Measurements from ENCODE around the gene MARCHF3.

Gene MARCHF3

GRCh38 chr5:126978258-126978657 is 52.1 kb downstream of the MARCHF3 start:
- ChIA-PET POLR2A (no interaction called here), CTCF (no interaction called here)
- no peak for DNase-seq (ENCODE audit: extremely low spot score)
- TF ChIP-seq ARNT (IDR thresholded peaks at IDR 0.05): no peak
- TF ChIP-seq FOXA1 (IDR thresholded peaks at IDR 0.05): no peak
- no peak for TF ChIP-seq SP1 (IDR thresholded peaks at IDR 0.05)
- no peak for TF ChIP-seq NFRKB (IDR thresholded peaks at IDR 0.05)
- TF ChIP-seq BHLHE40 (IDR thresholded peaks at IDR 0.05; ENCODE audit: borderline replicate concordance): no peak
- no peak for TF ChIP-seq LEF1 (IDR thresholded peaks at IDR 0.05; ENCODE audit: borderline replicate concordance)
- no peak for TF ChIP-seq ZNF384 (IDR thresholded peaks at IDR 0.05)
- no peak for TF ChIP-seq SUZ12 (IDR thresholded peaks at IDR 0.05)
- TF ChIP-seq FOXK2 (IDR thresholded peaks at IDR 0.05): no peak

- no peak for DNase-seq (ENCODE audit: extremely low spot score)
- CTCF ChIA-PET: no interaction called here
- POLR2A ChIA-PET: no interaction called here
- no peak for TF ChIP-seq FOXA1 (IDR thresholded peaks at IDR 0.05)
- no peak for TF ChIP-seq ELF4 (IDR thresholded peaks at IDR 0.05)
- TF ChIP-seq FOXK2 (IDR thresholded peaks at IDR 0.05): no peak
- TF ChIP-seq TARDBP (IDR thresholded peaks at IDR 0.05): no peak
- TF ChIP-seq L3MBTL2 (conservative IDR thresholded peaks at IDR 0.05): no peak
- TF ChIP-seq ARNT (IDR thresholded peaks at IDR 0.05): no peak
- no peak for TF ChIP-seq ZNF384 (IDR thresholded peaks at IDR 0.05)
- no peak for TF ChIP-seq NFRKB (IDR thresholded peaks at IDR 0.05)
- TF ChIP-seq SUZ12 (IDR thresholded peaks at IDR 0.05): no peak
- no peak for TF ChIP-seq SP1 (IDR thresholded peaks at IDR 0.05)
- TF ChIP-seq HDGF (IDR thresholded peaks at IDR 0.05; ENCODE audit: borderline replicate concordance): no peak
- no peak for TF ChIP-seq FOXM1 (IDR thresholded peaks at IDR 0.05; ENCODE audit: borderline replicate concordance)
- no peak for TF ChIP-seq LEF1 (IDR thresholded peaks at IDR 0.05; ENCODE audit: borderline replicate concordance)
- no peak for TF ChIP-seq CTBP1 (IDR thresholded peaks at IDR 0.05; ENCODE audit: borderline replicate concordance)
- no peak for TF ChIP-seq PKNOX1 (IDR thresholded peaks at IDR 0.05)
- no peak for TF ChIP-seq BHLHE40 (IDR thresholded peaks at IDR 0.05; ENCODE audit: borderline replicate concordance)
Observed at GRCh38 chr5:126976520-126977172, 53.7 kb downstream of the MARCHF3 start.

GRCh38 chr5:126975796-126976195 is 54.6 kb downstream of the MARCHF3 start:
- CTCF ChIA-PET: no interaction called here
- DNase-seq (ENCODE audit: extremely low spot score): no peak
- TF ChIP-seq SUZ12 (IDR thresholded peaks at IDR 0.05) (no peak), FOXA1 (IDR thresholded peaks at IDR 0.05) (no peak), CTBP1 (IDR thresholded peaks at IDR 0.05; ENCODE audit: borderline replicate concordance) (no peak), SP1 (IDR thresholded peaks at IDR 0.05) (no peak), LEF1 (IDR thresholded peaks at IDR 0.05; ENCODE audit: borderline replicate concordance) (no peak), TARDBP (IDR thresholded peaks at IDR 0.05) (no peak), FOXK2 (IDR thresholded peaks at IDR 0.05) (no peak)
- POLR2A ChIA-PET: no interaction called here

- CTCF ChIA-PET: no interaction called here
- POLR2A ChIA-PET: no interaction called here
- TF ChIP-seq FOXK2 (IDR thresholded peaks at IDR 0.05): no peak
- no peak for TF ChIP-seq L3MBTL2 (conservative IDR thresholded peaks at IDR 0.05)
- TF ChIP-seq ELF4 (IDR thresholded peaks at IDR 0.05): no peak
- DNase-seq (ENCODE audit: extremely low spot score): no peak
Observed at GRCh38 chr5:126973193-126973592, 57.2 kb downstream of the MARCHF3 start.

GRCh38 chr5:126972062-126972895 is 58.1 kb downstream of the MARCHF3 start:
- CTCF ChIA-PET: interaction anchor here (0.7 kb wide), 1 partner anchor 1479 kb away, joined by 10 read pairs; no protein-coding TSS in a partner anchor

GRCh38 chr5:126971455-126972031 is 58.8 kb downstream of the MARCHF3 start:
- TF ChIP-seq ELF4 (IDR thresholded peaks at IDR 0.05) (no peak), TARDBP (IDR thresholded peaks at IDR 0.05) (no peak), FOXA1 (IDR thresholded peaks at IDR 0.05) (no peak), NFRKB (IDR thresholded peaks at IDR 0.05) (no peak), BHLHE40 (IDR thresholded peaks at IDR 0.05; ENCODE audit: borderline replicate concordance) (no peak), L3MBTL2 (conservative IDR thresholded peaks at IDR 0.05) (no peak), SUZ12 (IDR thresholded peaks at IDR 0.05) (no peak), ZNF384 (IDR thresholded peaks at IDR 0.05) (no peak), HDGF (IDR thresholded peaks at IDR 0.05; ENCODE audit: borderline replicate concordance) (no peak), CTBP1 (IDR thresholded peaks at IDR 0.05; ENCODE audit: borderline replicate concordance) (no peak), ARNT (IDR thresholded peaks at IDR 0.05) (no peak), FOXM1 (IDR thresholded peaks at IDR 0.05; ENCODE audit: borderline replicate concordance) (no peak), PKNOX1 (IDR thresholded peaks at IDR 0.05) (no peak), SP1 (IDR thresholded peaks at IDR 0.05) (no peak), FOXK2 (IDR thresholded peaks at IDR 0.05) (no peak)
- CTCF ChIA-PET: interaction anchor here (0.7 kb wide), 1 partner anchor 113 kb away, joined by 6 read pairs; no protein-coding TSS in a partner anchor
- DNase-seq (ENCODE audit: extremely low spot score): no peak
- POLR2A ChIA-PET: no interaction called here

More at GRCh38 chr5:126972062-126972895, 58.1 kb downstream of the MARCHF3 start:
- no peak for DNase-seq (ENCODE audit: extremely low spot score)
- TF ChIP-seq SUZ12 (IDR thresholded peaks at IDR 0.05) (no peak), SP1 (IDR thresholded peaks at IDR 0.05) (no peak)
- POLR2A ChIA-PET: no interaction called here
